H9 (cell line): Measurements from ENCODE around the gene SPTBN1. TPM values are rescaled to one million over a fixed set of nuclear protein-coding genes. Genes with fewer than 3 reads are reported as not detected.
A peak's percentile ranks its signal among the peaks of the same experiment; 100 is the strongest.

ENCODE experiments used
- DNase-seq: peaks from one replicate; pipeline ENCODE4 v3.0.0-alpha.2; 2017
- H2AFZ ChIP-seq: one replicate; pipeline ENCODE4 v1.6.1; 2013; ENCODE audit warnings: mild to moderate bottlenecking, low read length, control low read depth, moderate library complexity
- H2AK5ac ChIP-seq: 2 replicates; pipeline ENCODE4 v1.6.1; 2013; ENCODE audit warnings: low read length, control low read depth, mixed read lengths; ENCODE audit not compliant: insufficient read length
- H2BK120ac ChIP-seq: one replicate; pipeline ENCODE4 v1.6.1; 2013; ENCODE audit warnings: low read depth, mild to moderate bottlenecking, low read length, control low read depth, inconsistent platforms; ENCODE audit not compliant: poor library complexity, severe bottlenecking
- H2BK12ac ChIP-seq: 2 replicates; pipeline ENCODE4 v1.6.1; 2013; ENCODE audit warnings: low read length, control low read depth, mixed read lengths, low read depth; ENCODE audit not compliant: insufficient read length
- H2BK15ac ChIP-seq: 2 replicates; pipeline ENCODE4 v1.6.1; 2013; ENCODE audit warnings: low read depth, low read length, control low read depth
- H2BK20ac ChIP-seq: one replicate; pipeline ENCODE4 v1.6.1; 2013; ENCODE audit warnings: low read depth, mild to moderate bottlenecking, low read length, control low read depth, inconsistent platforms; ENCODE audit not compliant: poor library complexity, severe bottlenecking
- H2BK5ac ChIP-seq: 2 replicates; pipeline ENCODE4 v1.6.1; 2013; ENCODE audit warnings: low read length, control low read depth, mixed read lengths; ENCODE audit not compliant: insufficient read length
- H3K14ac ChIP-seq: 2 replicates; pipeline ENCODE4 v1.6.1; 2013; ENCODE audit warnings: low read length, control low read depth; ENCODE audit not compliant: insufficient read depth
- H3K18ac ChIP-seq: 2 replicates; pipeline ENCODE4 v1.6.1; 2013; ENCODE audit warnings: low read depth, mild to moderate bottlenecking, mixed read lengths, low read length, control low read depth; ENCODE audit not compliant: insufficient read length
- H3K23ac ChIP-seq: 2 replicates; pipeline ENCODE4 v1.6.1; 2013; ENCODE audit warnings: low read length, control low read depth, mixed read lengths, low read depth; ENCODE audit not compliant: insufficient read length
- H3K23me2 ChIP-seq: 2 replicates; pipeline ENCODE4 v1.6.1; 2013; ENCODE audit warnings: low read depth, mild to moderate bottlenecking, mixed read lengths, low read length, control low read depth; ENCODE audit not compliant: insufficient read length, poor library complexity, severe bottlenecking
- H3K27ac ChIP-seq: 2 replicates; pipeline ENCODE4 v1.5.1; 2013; ENCODE audit warnings: low read length, control low read depth, mixed read lengths, low read depth; ENCODE audit not compliant: insufficient read length
- H3K27me3 ChIP-seq: 2 replicates; pipeline ENCODE4 v1.6.1; 2013; ENCODE audit warnings: low read length, control low read depth, inconsistent platforms; ENCODE audit not compliant: insufficient read depth
- H3K4ac ChIP-seq: 2 replicates; pipeline ENCODE4 v1.6.1; 2013; ENCODE audit warnings: low read depth, mild to moderate bottlenecking, control low read depth, inconsistent platforms, low read length, moderate library complexity
- H3K4me1 ChIP-seq: 2 replicates; pipeline ENCODE4 v1.6.1; 2013; ENCODE audit warnings: low read length, control low read depth, inconsistent platforms; ENCODE audit not compliant: insufficient read depth
- H3K4me2 ChIP-seq: 2 replicates; pipeline ENCODE4 v1.6.1; 2013; ENCODE audit warnings: low read length, control low read depth, mixed read lengths; ENCODE audit not compliant: insufficient read length, insufficient read depth
- H3K56ac ChIP-seq: 2 replicates; pipeline ENCODE4 v1.6.1; 2013; ENCODE audit warnings: low read depth, mild to moderate bottlenecking, mixed read lengths, low read length, control low read depth; ENCODE audit not compliant: insufficient read length
- H3K79me1 ChIP-seq: 2 replicates; pipeline ENCODE4 v1.6.1; 2013; ENCODE audit warnings: low read depth, mild to moderate bottlenecking, moderate library complexity, low read length, control low read depth, inconsistent platforms; ENCODE audit not compliant: insufficient read depth, poor library complexity, severe bottlenecking
- H3K79me2 ChIP-seq: 2 replicates; pipeline ENCODE4 v1.6.1; 2013; ENCODE audit warnings: low read length, control low read depth, inconsistent platforms; ENCODE audit not compliant: insufficient read depth
- H3K9ac ChIP-seq: 2 replicates; pipeline ENCODE4 v1.6.1; 2013; ENCODE audit warnings: low read length, control low read depth, mixed read lengths; ENCODE audit not compliant: insufficient read length; ENCODE audit errors: extremely low read depth
- H3K9me3 ChIP-seq: one replicate; pipeline ENCODE4 v1.6.1; 2013; ENCODE audit warnings: low read depth, low read length, inconsistent platforms; ENCODE audit not compliant: control insufficient read depth
- H3T11ph ChIP-seq: one replicate; pipeline ENCODE4 v1.6.1; 2013; ENCODE audit warnings: mild to moderate bottlenecking, low read length, control low read depth, inconsistent platforms
- H4K20me1 ChIP-seq: one replicate; pipeline ENCODE4 v1.6.1; 2013; ENCODE audit not compliant: control insufficient read depth, insufficient read length, insufficient read depth
- H4K5ac ChIP-seq: 2 replicates; pipeline ENCODE4 v1.6.1; 2013; ENCODE audit warnings: low read depth, mild to moderate bottlenecking, mixed read lengths, low read length, control low read depth; ENCODE audit not compliant: insufficient read length
- H4K8ac ChIP-seq: replicated peaks from 2 replicates; pipeline ENCODE4 v1.6.1; 2013; ENCODE audit warnings: low read length, control low read depth, mixed read lengths, low read depth; ENCODE audit not compliant: insufficient read length
- H4K91ac ChIP-seq: 2 replicates; pipeline ENCODE4 v1.6.1; 2013; ENCODE audit warnings: low read depth, mild to moderate bottlenecking, moderate library complexity, mixed read lengths, low read length, control low read depth; ENCODE audit not compliant: insufficient read length
- H3K27ac Mint-ChIP-seq, 3 experiments: 2 replicates in 2 of 3; 3 replicates in 1 of 3; pipeline ENCODE4 v1.8.0; 2020 to 2021; ENCODE audit warnings: mixed read lengths in 3 of 3, mild to moderate bottlenecking in 1 of 3, moderate library complexity in 1 of 3
- H3K27me3 Mint-ChIP-seq: 2 replicates; pipeline ENCODE4 v1.8.0; 2021; ENCODE audit warnings: low read depth, mild to moderate bottlenecking, moderate library complexity, mixed read lengths
- H3K36me3 Mint-ChIP-seq, 3 experiments: 2 replicates in 2 of 3; 3 replicates in 1 of 3; pipeline ENCODE4 v1.8.0; 2020 to 2021; ENCODE audit warnings: low read depth in 3 of 3, mixed read lengths in 3 of 3; ENCODE audit not compliant: insufficient read depth in 1 of 3
- H3K4me1 Mint-ChIP-seq, 2 experiments: 2 replicates each; pipeline ENCODE4 v1.8.0; 2020; ENCODE audit warnings: mixed read lengths in 2 of 2
- H3K4me3 Mint-ChIP-seq, 2 experiments: 2 replicates in 1 of 2; 3 replicates in 1 of 2; pipeline ENCODE4 v1.8.0; 2020 to 2021; ENCODE audit warnings: mild to moderate bottlenecking in 2 of 2, mixed read lengths in 2 of 2, moderate library complexity in 1 of 2
- H3K9me3 Mint-ChIP-seq, 2 experiments: 2 replicates in 1 of 2; 3 replicates in 1 of 2; pipeline ENCODE4 v1.8.0; 2020; ENCODE audit warnings: mild to moderate bottlenecking in 2 of 2, mixed read lengths in 2 of 2, moderate library complexity in 1 of 2
- CTCF ChIP-seq: fragments of 200-600 bp; sonication (generic); conservative IDR thresholded peaks from 3 replicates; pipeline ENCODE4 v1.8.0; 2021; ENCODE audit warnings: antibody characterized with exemption, mild to moderate bottlenecking
- WGBS: extraction: QIAGEN DNeasy Blood & Tissue Kit; methylation state at CpG from one replicate; pipeline ENCODE4 v1.1.7; 2013; ENCODE audit warnings: missing lambda C conversion rate, low lambda C conversion rate, mixed read lengths; ENCODE audit not compliant: insufficient read length; ENCODE audit errors: extremely low coverage; 5-methylcytosine and 5-hydroxymethylcytosine counted together
- total RNA-seq: library from RNA; stranded (reverse); gene quantifications from 2 replicates; pipeline ENCODE4 v1.2.1, GENCODE V29; 2021

Gene SPTBN1
- total RNA-seq, 1 experiment from 2014 or later = 164 TPM

GRCh38 chr2:54595999-54596902 is 140.1 kb downstream of the SPTBN1 start:
- Histone ChIP-seq H2BK20ac (no peak overlapping the region), H3K23me2 (no peaks in the 10 kb centered on the region), H2BK5ac (no peak overlapping the region), H3K79me2 (peaks cover 28% of the 10 kb centered on the region; the same call in 1 of the 2 replicates), H4K91ac (no peak overlapping the region), H4K8ac (no peak overlapping the region), H3K56ac (no peak overlapping the region), H2BK15ac (no peak overlapping the region), H3K18ac (no peak overlapping the region), H2BK120ac (no peak overlapping the region), H4K5ac (no peak overlapping the region), H3K23ac (no peak overlapping the region), H3K9ac (no peak overlapping the region), H3K79me1 (peaks cover 9% of the 10 kb centered on the region), H3K27ac (no peak overlapping the region), H3K4me1 (no peaks in the 10 kb centered on the region), H2AFZ (no peak overlapping the region), H3K4ac (no peak overlapping the region), H3K4me2 (no peak overlapping the region), H3K9me3 (no peaks in the 10 kb centered on the region), H2BK12ac (no peak overlapping the region), H3K14ac (no peak overlapping the region), H2AK5ac (no peak overlapping the region), H4K20me1 (peaks cover 4% of the 10 kb centered on the region), H3T11ph (no peak overlapping the region), H3K27me3 (no peaks in the 10 kb centered on the region)
- no peak overlapping the region for H3K4me3 Mint-ChIP-seq
- peak; percentile 36 for DNase-seq
- H3K27ac Mint-ChIP-seq = peak overlapping the region; percentile 58 to 89 (median 85); a peak in 6 of 7 replicates
- WGBS = no CpG with 5 or more reads among the region's 15 CpGs
- H3K36me3 Mint-ChIP-seq = peaks cover 25 to 37% (median 36%) of the 10 kb centered on the region in 3 experiments
- TF ChIP-seq CTCF = no peak
- H3K9me3 Mint-ChIP-seq = no peaks in the 10 kb centered on the region
- H3K4me1 Mint-ChIP-seq = peaks cover 18 to 23% of the 10 kb centered on the region in 2 experiments
- no peaks in the 10 kb centered on the region for H3K27me3 Mint-ChIP-seq
